ENCODE data around the gene RPS6KA3.
"Not testable (repeated sequence)": the region's sequence is repeated elsewhere in the genome, so short reads cannot be mapped to it uniquely, and the experiment has no call there.

Gene RPS6KA3

DNA sequence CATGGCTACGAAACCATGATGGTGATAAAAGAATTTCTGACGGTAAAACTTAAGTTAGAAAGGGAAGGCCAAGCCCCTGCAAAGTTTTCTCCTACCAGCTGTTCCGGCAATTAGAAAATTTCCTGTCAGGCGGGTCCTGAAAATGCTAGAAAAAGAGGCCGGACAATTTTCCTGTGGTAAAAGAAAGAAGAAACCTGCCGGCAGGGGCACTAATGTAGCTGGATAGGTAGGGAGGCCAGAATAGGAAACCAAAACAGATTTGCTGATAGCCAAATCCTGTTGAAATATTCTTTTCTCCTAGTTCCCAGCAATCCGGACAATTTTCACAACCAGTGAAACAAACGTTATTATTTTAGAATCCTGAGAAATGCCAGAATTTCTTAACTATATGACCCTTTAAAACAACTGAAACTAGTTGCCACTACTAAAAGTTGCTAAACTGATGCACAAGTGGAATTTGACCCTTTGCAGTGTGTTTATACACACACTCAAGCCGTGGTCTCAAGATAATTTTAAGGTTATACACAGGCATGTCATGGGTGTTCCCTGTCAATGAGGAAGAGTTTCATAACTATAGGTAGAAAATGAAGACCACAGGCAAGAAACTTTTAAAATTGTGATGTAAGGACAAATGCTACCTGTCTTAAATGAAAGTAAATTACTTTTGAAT, 47.7 kb downstream of the RPS6KA3 start:
- no peak for DNase-seq (ENCODE audit: low read depth in 3 of 3)

DNA sequence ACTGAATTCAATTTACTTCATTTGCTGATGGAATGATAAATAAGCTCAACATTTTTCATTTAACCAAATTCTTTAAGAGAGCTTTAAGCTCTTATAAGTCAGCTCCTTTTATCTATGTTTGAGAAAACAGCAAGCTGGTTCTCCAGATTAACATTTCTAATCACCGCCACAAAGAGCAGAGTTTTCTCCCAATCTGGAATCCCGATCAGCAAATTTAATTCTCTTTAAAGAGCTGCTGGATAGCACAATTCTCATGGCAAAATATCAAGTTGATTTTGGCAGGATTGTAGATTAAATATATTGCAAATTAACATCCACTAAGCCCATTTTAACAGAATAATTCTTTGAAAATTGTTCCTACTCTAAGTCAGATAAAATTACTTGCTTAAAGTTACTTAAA, 48.8 kb downstream of the RPS6KA3 start:
- no peak for DNase-seq (ENCODE audit: low read depth in 3 of 3)

DNA sequence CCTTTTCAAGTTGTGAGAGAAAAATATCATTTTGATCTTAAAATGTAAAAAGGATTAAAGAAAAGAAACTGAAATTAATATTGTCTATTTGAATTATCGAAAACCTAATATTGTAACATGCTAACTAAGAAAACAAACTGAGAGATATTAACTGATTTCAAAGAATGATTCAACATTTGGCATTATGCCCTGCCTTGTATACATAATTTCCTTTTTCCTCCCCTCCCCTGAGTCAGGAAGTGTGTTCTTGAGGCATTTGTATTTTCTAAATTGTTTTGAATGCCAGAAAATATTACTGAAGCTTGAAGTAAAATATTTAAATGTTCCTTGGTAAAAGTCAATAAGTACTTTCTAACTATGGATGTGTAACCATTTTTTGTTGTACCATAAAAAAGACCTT, 49.4 kb downstream of the RPS6KA3 start:
- no peak for DNase-seq (ENCODE audit: low read depth in 3 of 3)

DNA sequence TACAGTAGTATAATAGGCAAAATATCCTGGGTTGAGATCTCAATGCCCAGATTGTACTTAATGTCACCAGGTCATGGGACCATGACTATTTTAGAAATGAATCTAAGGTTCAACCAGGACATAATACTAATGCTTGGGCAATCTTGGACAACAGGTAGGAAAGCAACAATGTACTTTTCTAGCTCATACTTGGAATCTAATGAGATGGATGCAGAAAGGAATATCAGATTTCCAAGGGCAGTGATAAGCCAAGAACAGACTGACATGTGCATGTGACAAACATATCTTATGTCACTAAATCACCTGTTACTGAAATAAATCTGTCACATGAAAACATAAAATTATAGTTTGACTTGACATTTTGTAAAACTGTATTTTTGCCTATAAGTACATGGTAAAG, 51.1 kb downstream of the RPS6KA3 start:
- DNase-seq (ENCODE audit: low read depth in 3 of 3): no peak

DNA sequence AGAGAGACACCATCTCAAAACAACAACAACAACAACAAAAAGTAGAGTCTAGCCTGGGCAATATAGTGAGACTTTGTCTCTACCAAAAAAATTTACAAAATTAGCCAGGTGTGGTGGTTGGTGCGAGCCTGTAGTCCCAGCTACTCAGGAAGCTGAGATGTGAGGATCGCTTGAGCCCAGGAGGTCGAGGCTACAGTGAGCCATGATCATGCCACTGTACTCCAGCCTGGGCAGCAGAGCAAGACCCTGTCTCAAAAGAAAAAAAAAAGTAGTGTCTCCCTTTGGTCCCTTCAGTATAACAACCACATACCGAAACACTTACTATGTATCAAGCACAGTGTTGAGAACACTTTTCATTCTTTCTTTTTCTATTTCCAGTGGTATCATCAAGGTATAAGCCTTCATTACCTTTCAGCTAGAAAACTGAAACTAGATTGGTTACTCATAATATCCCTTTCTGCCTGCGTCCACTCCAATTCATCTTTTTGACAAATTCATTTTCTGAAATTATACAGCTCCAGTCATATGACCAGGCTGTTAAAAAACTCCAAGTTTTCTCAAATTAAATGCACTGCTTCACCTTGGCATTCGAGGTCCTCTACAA, 54.1 kb downstream of the RPS6KA3 start:
- DNase-seq (ENCODE audit: low read depth in 3 of 3): no peak

DNA sequence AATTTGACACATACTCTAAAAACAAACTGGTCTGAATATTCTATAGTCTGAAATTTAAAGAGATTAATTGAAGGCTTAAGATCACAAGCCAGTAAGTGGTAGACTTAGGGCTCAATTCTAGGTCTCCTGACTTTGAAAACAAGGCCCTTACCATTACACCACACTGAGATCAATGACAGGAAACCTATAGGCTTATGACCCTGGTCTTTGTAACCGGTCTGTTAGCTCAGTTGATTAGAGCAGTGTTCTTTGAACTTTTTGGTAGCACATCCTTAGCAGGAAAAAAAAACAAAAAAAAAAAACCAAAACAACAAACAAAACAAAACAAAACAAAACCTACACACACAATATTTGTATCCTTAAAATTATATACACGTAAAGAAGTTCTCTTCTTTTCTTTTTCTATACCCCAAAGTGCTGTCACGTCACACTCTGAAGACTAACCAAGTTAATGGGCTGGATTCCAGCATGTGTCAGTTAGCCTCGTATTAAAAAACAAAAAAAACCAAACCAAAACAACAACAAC, 55.4 kb downstream of the RPS6KA3 start:
- no peak for DNase-seq (ENCODE audit: low read depth in 3 of 3)

DNA sequence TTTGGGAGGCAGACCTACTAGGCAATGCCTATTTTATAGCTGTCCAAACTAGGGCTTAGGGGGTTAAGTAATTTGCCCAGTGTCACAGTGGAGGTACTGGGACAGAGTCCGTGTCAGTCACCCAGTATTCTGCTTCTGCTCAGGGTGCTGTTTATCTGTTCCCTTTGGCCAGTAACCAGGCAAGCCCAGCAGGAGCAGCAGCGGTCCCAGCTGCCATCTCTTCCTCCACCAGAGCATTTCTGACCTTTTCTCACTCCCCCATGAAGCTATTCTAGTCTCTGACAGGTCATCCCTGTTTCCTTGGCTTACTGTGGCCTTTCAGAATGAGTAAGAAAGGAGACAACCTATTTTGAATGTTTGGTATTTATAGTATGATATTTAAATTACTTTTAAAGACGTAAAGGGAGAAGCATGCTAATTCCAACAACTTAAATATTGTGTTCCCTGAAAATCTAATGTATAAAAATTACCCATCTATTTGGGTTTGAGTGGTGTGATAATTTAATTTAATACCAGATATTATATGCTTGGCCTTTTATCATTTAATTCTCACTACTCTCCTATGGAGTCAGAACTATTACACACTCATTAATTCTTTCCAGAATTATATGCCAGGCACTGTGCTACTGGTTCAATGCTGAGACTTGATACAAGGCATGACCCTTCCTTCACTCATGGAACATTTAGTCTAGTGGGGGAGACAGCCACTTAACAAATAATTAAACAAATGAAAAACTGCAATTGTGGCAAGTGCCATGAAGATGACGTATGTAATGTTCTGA, 60.6 kb downstream of the RPS6KA3 start:
- no peak for DNase-seq (ENCODE audit: low read depth in 3 of 3)

DNA sequence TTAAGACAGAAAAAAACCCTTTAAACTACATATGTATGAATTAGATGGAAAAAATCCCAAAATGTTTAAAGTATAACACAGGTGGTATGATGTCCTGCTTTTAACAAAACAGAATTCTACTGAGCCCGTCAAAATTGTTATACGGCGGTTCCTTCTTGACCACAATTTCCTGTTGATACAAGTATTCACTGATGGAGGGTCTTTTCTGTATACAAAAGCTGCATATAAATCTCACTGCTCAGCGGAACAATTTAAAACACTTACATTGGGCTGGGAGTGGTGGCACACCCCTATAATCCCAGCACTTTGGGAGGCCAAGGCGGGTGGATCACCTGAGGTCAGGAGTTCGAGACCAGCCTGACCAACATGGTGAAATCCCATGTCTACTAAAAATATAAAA, 62.4 kb downstream of the RPS6KA3 start:
- DNase-seq (ENCODE audit: low read depth in 3 of 3): no peak

DNA sequence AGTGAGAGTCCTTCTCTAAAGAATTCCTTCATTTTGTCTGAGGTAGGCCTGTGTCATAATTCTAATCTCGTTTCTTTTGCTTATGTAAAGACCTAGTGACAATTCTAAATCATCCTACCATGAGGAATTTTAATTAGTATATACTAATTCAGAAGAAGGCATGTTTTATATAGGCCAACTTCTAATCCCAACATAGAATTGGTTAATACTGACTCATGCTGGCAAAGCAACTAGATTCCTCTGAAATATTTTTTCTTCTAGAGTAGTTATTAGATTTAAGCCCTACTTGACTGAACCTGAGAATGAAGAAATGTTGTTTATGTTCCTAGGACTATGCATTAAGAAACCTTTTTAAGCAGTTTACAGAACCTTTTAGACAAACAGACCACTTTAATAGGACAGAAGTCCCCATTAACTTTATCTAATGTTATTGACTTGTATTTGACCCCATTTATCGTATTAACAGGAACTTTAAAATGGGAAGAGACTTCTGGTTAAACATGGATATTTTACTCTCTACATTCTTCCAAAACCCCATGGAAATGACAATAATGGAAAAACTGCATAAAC, 69.0 kb downstream of the RPS6KA3 start:
- no peak for DNase-seq (ENCODE audit: low read depth in 3 of 3)

DNA sequence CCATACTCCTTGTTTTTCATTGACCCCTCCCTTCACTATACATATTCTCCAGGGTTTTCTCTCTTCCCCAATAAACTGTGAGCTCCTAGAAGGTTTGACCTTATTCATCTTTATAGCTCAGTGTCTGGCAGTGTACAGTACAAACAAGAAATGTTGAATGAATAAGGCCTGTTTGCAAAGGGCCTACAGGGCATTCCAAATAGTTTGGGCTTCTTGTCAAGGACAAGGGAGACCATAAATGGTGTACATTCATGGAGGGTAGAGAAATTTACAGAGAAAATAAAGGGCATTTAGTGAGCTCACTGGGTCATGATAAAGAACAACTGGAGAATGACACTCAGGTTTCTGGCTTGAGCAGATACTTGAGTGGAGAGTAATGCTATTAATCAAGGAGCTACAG, 77.5 kb downstream of the RPS6KA3 start:
- DNase-seq (ENCODE audit: low read depth in 3 of 3): no peak

DNA sequence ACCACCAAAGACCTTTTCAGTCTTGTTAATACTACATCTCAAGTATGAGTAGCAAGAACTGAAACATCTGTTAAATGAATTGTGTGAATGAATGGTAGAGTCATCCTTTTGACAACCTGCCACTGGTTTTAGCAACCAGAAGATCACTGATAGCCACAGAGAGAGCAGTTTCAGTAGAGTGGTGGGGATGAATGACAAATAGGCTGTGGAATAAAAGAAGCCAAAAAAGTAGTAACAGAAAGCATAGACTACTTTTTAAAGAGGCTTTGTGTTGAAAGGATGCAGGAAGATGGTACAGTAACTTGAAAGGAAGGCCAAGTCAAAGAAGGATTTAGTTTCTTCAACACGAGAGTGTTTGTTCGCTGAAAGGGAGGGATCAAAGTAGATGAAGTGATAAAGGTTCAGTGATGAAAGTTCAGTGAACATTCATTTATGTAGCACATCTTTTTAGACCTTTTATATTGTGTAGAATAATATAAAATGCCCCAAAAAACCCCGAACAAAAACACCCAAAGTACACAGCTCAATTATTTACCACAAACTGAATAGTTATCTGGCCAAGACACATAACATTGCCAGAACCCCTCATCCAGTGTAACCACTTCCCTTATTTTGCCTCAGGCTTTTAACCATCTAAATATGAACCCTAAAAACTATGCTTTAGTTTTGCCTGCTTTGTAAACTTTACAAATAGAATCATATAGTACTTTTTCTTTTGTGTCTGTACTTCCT, 84.9 kb downstream of the RPS6KA3 start:
- DNase-seq (ENCODE audit: low read depth in 3 of 3): no peak

DNA sequence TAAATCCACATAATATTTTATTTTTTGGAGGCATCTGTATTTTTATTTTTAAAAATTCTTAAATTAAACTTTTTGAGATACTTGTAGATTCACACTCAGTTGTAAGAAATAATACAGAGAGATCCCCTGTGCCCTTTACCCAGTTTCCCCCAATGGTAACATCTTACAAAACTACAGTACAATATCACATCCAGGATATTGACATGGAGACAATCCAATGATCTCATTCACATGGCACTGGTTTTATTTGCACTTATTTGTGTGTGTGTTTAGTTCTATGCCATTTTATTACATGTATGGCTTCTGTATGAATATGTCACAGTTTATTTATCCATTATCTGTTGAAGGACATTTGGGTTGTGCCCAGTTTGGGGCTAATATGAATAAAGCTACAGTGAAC, 89.6 kb downstream of the RPS6KA3 start:
- no peak for DNase-seq (ENCODE audit: low read depth in 3 of 3)

DNA sequence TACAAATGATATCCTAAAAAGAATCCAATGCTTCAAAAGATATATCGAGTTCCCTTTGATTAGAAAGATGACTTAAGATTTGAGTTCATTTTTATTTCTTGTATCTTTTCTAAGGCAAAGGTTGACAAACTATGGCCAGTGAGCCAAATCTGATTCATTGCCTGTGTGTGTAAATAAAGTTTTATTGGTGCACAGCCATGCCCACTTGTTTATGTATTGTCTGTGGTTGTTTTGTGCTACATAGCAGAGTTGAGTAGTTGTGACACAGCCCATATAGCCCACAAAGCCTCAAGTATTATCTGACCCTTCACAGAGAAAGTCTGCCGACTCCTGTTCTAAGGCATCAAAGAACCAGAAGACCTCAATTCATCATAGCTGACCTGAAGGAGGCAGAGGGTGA, 92.9 kb downstream of the RPS6KA3 start:
- DNase-seq (ENCODE audit: low read depth in 3 of 3): no peak

DNA sequence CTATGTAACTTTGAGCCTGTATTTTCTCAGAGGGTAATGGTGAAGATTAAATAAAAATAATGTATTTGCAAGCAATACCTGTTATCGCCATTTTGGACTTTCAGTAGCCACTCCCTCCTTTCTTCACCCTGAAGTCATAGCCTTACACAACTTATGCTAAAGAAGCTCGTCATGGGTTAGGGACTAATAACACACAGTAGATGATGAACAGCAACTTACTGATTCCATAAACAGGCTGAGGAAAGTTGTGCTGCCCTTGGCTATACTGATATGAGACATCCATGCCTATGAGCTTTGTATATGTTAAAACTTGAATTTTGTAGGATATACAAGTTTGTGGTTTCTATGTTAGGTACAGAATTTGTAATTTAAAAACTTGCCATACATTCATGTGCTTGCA, 93.4 kb downstream of the RPS6KA3 start:
- no peak for DNase-seq (ENCODE audit: low read depth in 3 of 3)

DNA sequence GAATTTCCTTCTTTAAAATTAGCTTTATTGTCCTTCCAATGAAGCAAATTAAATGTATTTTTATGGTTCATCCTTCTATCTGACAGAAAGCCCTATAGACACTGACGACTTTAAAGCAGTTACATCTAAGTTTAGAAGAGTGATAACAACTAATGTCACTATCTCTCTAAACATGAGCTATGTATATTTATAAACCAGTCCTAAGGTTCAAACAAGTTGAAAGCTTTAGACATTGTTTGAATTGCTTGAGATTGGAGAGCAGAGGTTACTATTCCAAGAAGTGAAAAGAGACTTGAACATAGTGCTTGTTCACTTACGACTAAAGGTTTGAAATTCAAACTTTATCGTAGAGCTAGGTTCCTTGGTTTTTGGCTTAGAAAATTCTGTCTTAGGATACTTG, 94.8 kb downstream of the RPS6KA3 start:
- no peak for DNase-seq (ENCODE audit: low read depth in 3 of 3)

DNA sequence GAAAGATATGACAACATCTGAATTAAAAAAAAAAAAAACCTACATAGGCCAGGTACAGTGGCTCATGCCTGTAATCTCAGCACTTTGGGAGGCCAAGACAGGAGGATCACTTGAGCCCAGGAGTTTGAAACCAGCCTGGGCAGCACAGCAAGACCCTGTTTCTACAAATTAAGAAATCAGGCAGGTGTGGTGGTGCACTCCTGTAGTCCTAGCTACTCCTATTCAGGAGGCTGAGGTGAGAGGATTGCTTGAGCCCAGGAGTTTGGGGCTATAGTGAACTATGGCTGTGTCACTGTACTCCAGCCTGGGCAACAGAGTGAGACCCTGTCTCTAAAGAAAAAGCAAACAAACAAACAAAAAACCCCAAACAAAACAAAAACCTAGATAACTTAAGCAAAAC, 104.2 kb downstream of the RPS6KA3 start:
- not testable (repeated sequence) for DNase-seq (ENCODE audit: low read depth in 3 of 3)

DNA sequence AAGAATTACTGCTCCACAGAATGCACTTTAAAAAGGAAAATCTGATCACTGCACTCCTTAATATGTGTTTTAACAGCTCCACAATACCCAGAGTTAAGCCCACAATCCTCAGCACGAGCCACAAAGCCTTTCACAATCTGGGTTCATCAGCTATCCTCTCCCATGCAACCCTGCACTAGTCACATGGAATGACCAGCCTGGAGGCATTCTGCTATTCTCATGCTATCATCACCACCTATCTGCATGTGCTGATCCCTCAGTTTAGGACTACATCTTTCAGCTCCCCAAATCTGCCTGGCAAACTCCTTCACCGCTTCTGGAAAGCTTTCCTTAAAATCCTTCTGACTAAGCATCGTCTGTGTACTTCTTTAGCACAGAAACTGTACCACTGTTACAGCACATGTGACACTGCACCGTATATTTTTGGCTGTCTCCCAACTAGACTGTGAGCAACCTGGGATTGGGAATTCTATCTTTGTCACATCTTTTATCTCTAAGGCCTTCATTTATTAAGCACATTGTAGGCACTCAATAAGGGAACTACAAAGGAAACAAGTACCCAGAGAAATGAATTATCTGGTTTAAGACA, 106.8 kb downstream of the RPS6KA3 start:
- DNase-seq (ENCODE audit: low read depth in 3 of 3): no peak

DNA sequence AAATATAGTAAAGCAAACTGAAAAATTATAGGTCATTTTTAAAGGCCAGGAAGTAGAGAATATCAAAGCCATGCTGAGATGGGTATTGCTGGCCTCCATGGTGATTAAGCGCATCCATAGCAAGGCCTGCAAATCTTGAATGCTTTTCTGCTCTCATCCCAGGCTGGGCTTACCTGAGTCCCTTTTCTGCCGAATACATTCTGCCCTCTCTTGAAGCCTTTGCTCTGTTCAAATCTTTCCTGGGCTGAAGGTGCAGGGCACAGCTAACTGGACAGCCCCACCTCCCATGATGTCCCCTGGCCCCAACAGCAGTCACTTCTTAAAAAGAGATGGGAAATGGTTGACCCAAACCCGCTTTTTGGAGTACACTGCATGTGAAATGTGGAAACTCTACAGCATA, 115.0 kb downstream of the RPS6KA3 start:
- no peak for DNase-seq (ENCODE audit: low read depth in 3 of 3)

DNA sequence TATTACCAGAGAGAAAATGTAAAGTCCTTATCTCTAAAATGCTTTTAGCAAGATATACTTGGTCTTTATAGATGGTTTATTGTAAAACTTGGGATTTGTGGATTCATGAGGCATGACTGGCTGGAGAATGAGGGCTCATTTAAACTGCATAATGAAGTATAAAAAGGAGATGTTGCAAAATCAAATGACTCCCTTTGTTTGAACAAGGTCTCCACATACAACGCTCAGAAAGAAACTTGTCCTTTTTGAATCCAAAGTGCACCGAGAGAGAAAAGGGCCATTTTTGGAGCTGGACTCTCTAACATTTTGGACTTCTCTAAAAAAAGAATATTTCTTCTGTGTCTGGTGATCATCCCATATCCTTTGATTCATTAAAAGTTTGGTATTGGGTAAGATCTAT, 117.4 kb downstream of the RPS6KA3 start:
- DNase-seq (ENCODE audit: low read depth in 3 of 3): no peak

DNA sequence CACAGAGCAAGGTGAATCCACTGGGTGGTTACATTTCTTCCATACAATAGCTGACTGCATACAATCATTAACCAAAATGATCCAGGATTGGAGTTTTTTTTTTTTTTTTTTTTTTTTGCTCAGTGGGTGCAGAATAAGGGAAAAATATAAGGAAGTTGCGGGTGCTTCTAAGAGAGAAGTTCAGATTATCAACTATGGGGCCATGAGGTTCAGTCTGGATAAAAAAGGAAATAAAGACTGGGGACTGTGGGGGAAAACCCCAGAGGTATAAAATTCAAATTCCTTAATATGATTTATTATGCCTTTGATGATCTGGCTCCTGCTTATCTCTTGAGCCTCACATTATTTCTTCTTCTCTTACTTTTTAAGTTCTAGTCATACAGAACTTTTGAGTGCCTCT, 119.1 kb downstream of the RPS6KA3 start:
- no peak for DNase-seq (ENCODE audit: low read depth in 3 of 3)

DNA sequence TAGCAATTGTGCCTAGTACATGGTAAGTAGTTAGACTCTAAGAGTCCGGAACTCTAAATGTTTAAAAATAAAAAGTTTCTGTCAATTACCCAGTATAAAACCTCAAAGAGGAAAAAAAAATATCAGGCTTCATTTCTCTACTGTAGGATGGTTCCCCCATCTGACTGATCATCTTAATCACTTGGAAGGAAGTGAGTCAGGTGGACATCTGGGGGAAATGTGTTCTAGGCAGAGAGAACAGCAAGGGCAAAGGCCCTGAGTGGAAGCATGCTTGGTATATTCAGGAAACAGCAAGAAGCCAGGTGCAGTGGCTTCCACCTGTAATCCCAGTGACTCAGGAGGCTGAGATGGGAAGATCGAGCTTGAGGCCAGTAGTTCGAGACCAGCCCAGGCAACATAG, 122.2 kb downstream of the RPS6KA3 start:
- no peak for DNase-seq (ENCODE audit: low read depth in 3 of 3)

DNA sequence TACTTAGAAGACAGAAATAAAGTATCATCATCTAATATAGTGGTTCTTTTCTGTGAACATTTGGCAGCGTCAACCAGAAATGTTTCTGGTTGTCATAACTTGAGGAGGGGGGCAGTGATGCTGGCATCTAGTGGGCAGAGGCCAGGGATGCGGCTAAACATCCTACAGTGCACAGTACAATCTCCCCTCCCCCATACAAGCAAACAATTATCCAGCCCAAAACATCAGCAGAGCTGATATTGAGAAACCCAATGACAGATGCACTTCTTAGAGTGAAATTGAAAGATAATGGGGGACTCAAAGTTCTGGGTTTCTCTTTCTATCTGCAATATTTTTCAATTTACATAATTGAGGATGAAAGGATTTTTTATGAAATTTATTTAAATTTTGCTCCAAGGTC, 123.1 kb downstream of the RPS6KA3 start:
- no peak for DNase-seq (ENCODE audit: low read depth in 3 of 3)
